ENCODE results near the gene MACC1. TPM values are rescaled to one million over a fixed set of nuclear protein-coding genes. Genes with fewer than 3 reads are reported as not detected.
A peak's percentile ranks its signal among the peaks of the same experiment; 100 is the strongest.

The MACC1 gene
- total RNA-seq (10 to 100 TPM in 3 of 6 donors, 1 to 10 TPM in 3; 8.7 to 27.0 (median 12.2) TPM), polyA plus RNA-seq (1 to 10 TPM; 1.5 to 2.2 TPM)

GRCh38 chr7:20217193-20217948, at the start of gene MACC1:
MACC1 (minus strand) TSS chr7:20217384; CDS start chr7:20161862, 55,522 bp downstream.
- WGBS, 2 donors = 8% methylated on average over 6 of the region's 6 CpGs
- Histone ChIP-seq H3K36me3 (no peaks in the 10 kb centered on the region), H3K27ac (peak within 1 kb of the TSS; percentile 72 to 92 (median 80)), H3K9me3 (no peaks in the 10 kb centered on the region), H3K27me3 (no peaks in the 10 kb centered on the region), H3K4me3 (peak within 1 kb of the TSS; percentile 3 to 46 (median 29)), H3K4me1 (peaks cover 22 to 47% (median 40%) of the 10 kb centered on the region in 3 donors)
- DNase-seq = peak; percentile 64 to 85 (median 76)
- FAIRE-seq = peak; percentile 43
- peak; percentile 72 to 86 (median 82) for ATAC-seq
- intact Hi-C loops (cut with DNase I) = no loop called here
- peak in 3 of 4 donors; percentile 23 to 32 (median 28) for TF ChIP-seq CTCF (IDR thresholded peaks at IDR 0.05)

DNA sequence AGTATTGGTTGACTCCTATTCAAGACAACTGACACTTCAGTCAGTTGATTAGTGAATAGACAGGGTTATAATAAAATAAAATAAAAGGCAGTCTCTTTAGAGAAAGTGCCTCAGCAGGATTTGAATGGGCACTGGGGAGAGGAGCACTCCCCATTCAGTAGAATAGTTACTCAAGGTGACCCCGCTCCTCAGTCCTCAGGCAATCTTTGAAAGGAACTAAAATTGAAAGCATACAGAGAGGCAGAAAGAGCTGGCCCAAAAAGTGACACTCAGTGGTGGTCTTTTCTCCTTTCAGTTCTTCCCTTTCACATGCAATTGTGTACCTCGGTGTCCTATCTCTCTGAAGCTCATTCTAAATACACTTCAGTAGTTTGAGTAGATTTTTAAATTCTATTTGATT, 47.4 kb upstream of the MACC1 start:
- no peak for DNase-seq
- Histone ChIP-seq H3K36me3 (no peaks in the 10 kb centered on the region), H3K4me3 (no peak overlapping the region), H3K27me3 (no peaks in the 10 kb centered on the region), H3K9me3 (no peaks in the 10 kb centered on the region), H3K4me1 (no peaks in the 10 kb centered on the region), H3K27ac (no peak overlapping the region)
- no peak for ATAC-seq
- 71 to 89% methylated on average over 2 of the region's 2 CpGs for WGBS, 2 donors
- TF ChIP-seq CTCF (IDR thresholded peaks at IDR 0.05) = no peak
- intact Hi-C loops (cut with DNase I) = no loop called here
- FAIRE-seq = no peak

DNA sequence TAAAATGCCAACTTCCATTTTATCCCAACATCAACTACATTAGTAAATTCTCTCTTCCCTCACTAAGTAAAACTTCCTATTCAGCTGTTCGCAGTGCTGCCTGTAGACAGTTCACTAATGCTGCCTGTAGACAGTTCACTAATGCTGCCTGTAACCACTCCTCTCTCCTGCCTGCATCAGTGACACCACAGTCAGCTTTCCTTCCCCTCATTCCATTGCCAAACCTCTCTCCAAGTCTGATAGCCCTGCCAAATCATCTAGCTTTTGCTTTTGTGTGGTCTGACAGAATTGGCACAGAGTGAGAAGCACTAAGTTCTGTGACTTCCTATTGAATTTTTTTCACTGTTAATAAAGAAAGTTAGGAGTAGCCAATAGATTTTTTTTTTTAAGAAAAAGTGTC, 43.0 kb upstream of the MACC1 start:
- no peaks in the 10 kb centered on the region for H3K36me3 ChIP-seq
- WGBS, 2 donors = 82 to 90% methylated on average over 1 of the region's 1 CpG
- FAIRE-seq = no peak
- ATAC-seq = no peak
- TF ChIP-seq CTCF (IDR thresholded peaks at IDR 0.05) = no peak
- H3K27me3 ChIP-seq = no peaks in the 10 kb centered on the region
- H3K27ac ChIP-seq = no peak overlapping the region
- intact Hi-C loops (cut with DNase I) = no loop called here
- no peaks in the 10 kb centered on the region for H3K4me1 ChIP-seq
- no peaks in the 10 kb centered on the region for H3K9me3 ChIP-seq
- no peak overlapping the region for H3K4me3 ChIP-seq
- no peak for DNase-seq

DNA sequence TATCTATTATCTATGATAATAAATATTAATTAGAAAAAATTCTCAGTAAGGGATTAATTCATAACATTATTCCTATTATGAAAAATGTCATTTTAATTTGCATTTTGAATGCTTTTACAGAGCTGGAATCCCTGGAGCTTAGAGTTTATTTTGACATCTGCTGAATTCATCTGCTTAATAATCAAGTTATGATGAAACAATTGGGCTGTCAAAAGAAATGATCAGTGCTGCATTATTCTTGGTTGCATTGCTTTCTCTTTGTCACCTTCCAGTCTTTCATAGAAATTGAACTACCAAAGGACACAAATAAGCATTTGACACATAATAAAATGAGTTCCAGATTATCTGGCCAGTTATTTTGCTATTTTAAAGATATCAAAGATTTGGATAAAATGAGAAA, 40.0 kb upstream of the MACC1 start:
- intact Hi-C loops (cut with DNase I) = no loop called here
- H3K27me3 ChIP-seq = no peaks in the 10 kb centered on the region
- FAIRE-seq = no peak
- H3K4me3 ChIP-seq = no peak overlapping the region
- no peaks in the 10 kb centered on the region for H3K36me3 ChIP-seq
- H3K27ac ChIP-seq = no peak overlapping the region
- no peaks in the 10 kb centered on the region for H3K4me1 ChIP-seq
- no peak for TF ChIP-seq CTCF (IDR thresholded peaks at IDR 0.05)
- no peak for DNase-seq
- ATAC-seq = no peak
- H3K9me3 ChIP-seq = no peaks in the 10 kb centered on the region

DNA sequence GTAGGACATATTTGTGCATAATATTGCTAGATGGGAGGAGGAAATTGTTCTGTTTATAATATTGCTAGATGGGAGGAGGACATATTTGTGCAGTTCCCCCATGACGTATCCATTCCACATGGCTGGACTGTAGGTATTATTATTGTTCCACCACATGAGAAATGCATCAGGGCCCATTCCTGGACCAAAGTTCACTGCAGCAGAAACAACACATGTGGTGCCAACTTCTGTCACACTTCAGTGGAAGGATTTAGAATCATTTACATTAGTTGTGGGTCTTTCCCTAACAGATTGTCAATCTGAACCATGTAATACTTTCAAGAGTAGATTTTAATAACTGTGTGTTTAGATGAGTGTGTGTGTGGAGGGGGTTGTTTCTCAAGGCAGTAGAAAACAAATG, 32.7 kb upstream of the MACC1 start:
- FAIRE-seq (no peak), DNase-seq (no peak)
- TF ChIP-seq CTCF (IDR thresholded peaks at IDR 0.05) = no peak

More for the DNA sequence above, 32.7 kb upstream of the MACC1 start:
- Histone ChIP-seq H3K27ac (no peak overlapping the region), H3K4me3 (no peak overlapping the region), H3K27me3 (no peaks in the 10 kb centered on the region), H3K9me3 (no peaks in the 10 kb centered on the region), H3K4me1 (no peaks in the 10 kb centered on the region), H3K36me3 (no peaks in the 10 kb centered on the region)
- intact Hi-C loops (cut with DNase I) = no loop called here
- no peak for ATAC-seq
- WGBS, 2 donors = 84 to 90% methylated on average over 1 of the region's 1 CpG

Measured in pancreas (tissue), 10 donors.